Dedifferentiated amniotic fluid mesenchymal stem cell (primary cell): ENCODE data around the gene CDK14.

Experiments
- DNase-seq: peaks from one replicate; pipeline ENCODE4 v3.0.0-alpha.2; 2016; ENCODE audit errors: extremely low spot score

CDK14 gene

GRCh38 chr7:90595801-90596670 lies at the start of gene CDK14:
Gene CDK14 (plus strand): TSS chr7:90596321. CDS start chr7:90596628, 307 bp downstream.
- peak; percentile 69 for DNase-seq

GRCh38 chr7:90551036-90551435 lies 45.1 kb upstream of the CDK14 start:
- DNase-seq, result no peak

- no peak for DNase-seq
These were observed 43.6 kb upstream of the CDK14 start for GRCh38 chr7:90552521-90552920.

DNA sequence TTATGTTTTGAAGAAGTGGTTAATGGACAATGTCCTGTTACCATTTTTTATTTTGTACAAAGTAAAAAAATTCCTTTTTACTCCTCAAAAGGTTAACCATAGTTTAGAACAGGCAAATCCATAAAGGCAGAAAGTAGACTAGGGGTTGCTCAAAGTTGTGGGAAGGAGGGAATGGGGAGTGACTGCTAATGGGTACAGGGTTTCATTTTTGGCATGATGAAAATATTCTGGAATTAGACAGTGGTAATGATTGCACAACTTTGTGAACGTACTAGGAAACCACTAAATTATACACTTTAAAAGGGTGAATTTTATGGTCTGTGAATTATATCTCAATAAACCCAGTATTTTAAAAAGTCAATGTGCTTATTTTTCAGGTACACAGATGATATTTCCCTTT lies 35.4 kb upstream of the CDK14 start:
- DNase-seq, result peak; percentile 37

DNA sequence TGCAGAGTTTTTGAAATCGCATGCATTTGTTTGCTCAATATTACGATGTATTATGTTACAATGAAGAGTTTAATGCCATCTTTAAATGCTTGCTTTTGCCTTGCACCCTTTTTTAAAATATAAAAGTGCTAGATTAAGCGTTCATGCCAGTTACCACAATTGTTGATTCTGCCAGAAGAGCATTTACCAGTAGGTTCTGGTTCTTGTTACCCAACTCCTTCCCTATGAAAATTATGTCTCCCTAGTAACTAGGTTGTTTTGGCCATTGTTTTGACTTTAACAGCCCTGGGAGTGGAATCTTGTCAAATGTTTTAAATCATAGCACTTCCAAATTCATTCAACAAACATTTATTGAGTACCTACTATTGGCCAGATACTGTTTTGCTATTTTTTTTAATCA lies 32.8 kb upstream of the CDK14 start:
- no peak for DNase-seq

DNA sequence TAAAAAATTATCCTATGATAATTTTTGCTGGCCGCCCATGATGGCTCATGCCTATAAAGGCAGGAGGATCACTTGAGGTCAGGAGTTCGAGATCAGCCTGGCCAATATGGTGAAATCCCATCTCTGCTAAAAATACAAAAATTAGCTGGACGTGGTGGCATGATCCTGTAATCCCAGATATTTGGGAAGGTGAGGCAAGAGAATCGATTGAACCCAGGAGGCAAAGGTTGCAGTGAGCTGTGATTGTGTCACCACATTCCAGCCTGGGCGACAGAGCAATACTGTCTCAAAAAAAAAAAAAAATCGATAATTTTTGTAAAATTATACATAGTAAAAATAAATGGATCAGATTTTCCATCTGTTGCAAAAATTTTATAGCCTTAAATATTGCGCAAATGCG lies 31.7 kb upstream of the CDK14 start:
- DNase-seq, result no peak

DNA sequence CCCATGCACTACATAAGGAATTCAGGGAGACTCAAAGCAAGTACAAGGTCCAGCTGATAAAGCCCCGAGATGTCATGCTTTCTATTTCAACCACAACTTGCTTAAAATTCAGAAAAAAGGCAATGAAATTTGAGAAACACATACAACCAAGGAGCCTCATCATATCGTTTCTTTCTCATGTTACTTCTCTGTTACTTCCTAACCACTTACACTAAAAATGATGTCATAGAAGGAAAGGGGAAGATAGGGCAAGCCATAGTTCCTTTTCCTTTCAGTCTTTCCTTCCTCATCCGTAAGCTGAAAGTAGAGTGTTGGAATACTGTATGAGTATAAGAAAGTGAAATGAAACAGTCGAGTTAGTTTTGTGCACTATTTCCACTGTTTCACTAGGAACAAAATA lies 27.9 kb upstream of the CDK14 start:
- DNase-seq, result no peak

DNA sequence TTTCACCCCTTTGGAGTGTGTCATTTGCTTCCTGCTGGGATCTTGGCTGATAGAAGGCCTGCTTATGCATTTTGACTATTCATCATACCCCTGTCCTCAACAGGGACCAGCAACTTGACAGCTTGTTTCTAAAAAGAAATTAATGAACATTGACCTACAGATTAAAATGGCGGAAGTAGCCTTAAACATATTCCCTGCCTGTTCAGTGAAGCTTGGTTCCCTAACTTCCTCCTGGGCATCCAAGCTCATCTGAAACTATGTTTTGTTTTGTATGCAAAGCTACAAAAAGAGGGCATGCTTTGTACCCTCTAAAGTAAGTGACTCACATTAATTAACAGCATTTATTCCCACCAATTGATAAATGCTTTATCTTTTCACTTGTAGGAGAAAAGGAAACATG lies 26.8 kb upstream of the CDK14 start:
- no peak for DNase-seq

DNA sequence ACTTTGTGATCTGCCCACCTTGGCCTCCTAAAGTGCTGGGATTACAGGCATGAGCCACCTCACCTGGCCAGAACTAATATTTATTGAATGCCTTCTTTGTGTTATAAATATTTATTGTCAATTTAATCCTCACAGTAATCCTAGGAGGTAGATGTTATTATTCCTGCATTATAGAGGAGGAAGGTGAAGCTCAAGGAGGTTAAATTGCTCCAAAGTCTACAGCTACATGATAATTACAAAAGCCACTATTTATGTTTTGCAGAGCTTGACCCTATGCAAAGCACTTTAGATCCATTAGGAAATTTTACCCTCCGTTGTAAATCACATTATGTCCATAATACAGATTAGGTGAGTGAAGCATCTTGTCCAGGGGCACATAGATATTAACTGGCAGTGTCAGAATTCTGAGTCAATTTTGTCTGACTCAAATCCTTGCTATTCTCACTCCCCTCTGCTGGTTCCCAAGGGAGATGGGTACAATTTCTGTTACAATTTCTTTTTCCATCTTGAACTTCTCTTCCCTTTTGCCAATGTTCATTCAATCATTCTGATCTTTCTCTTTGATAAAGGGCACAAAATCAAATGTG lies 25.7 kb upstream of the CDK14 start:
- no peak for DNase-seq

GRCh38 chr7:90574146-90574819 lies 21.8 kb upstream of the CDK14 start:
- no peak for DNase-seq

DNA sequence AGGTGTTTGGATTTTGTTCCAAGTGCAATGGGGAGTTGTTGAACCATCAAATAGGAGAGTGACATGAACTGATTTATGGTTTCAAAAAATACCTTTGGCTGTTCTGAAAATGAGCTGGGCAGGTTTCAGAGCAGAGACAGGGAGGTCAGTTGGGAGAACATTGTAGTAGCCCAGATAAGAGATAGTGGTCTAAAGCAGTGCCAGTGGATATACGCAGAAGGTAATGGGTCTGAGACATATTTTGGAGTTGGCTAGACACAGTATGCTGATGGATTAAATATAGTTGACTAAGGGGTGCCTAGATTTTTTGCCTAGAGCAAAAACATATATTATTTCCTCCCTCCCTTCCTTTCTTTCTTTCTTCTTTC lies 21.3 kb upstream of the CDK14 start:
- DNase-seq, result no peak

DNA sequence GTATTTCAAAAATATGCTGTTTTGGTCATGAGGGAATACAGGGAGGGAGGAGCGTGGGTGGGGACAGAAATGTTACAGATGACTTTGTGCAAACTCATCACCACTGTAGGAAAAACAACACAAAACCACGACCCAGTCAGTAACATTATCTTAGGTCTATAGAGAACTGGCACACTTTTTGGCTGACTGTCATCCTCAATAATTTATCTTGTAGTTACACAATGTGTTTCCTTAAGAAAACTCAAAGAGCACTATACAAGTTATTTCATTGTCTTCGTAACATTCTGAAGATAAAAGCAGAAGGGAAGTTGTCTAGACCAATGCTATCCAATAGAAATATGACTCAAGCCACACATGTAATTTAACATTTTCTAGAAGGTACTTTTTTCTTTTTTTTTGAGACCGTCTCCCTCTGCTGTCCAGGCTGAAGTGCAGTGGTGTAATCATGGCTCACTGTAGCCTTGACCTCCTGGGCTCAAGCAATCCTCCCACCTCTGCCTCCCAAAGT lies 16.9 kb upstream of the CDK14 start:
- peak; percentile 31 for DNase-seq

- no peak for DNase-seq
These were observed 16.1 kb upstream of the CDK14 start for GRCh38 chr7:90580051-90580450.

DNA sequence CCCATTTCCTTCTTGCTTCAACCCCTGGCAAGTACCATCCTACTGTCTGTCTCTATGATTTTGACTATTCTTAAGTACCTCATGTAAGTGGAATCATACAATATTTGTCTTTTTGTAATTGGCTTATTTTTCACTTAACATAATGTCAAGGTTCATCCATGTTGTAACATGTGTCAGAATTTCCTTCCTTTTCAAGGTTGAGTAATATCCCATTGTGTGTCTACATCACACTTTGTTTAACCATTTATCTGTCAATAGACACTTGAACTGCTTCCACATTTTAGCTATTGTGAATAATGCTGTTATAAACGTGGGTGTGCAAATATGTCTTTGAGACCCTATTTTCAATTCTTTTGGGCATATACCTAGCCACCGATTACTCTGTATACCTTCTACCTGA lies 14.0 kb upstream of the CDK14 start:
- DNase-seq, result no peak

- no peak for DNase-seq
These were observed 11.7 kb upstream of the CDK14 start for GRCh38 chr7:90584378-90584777.

DNA sequence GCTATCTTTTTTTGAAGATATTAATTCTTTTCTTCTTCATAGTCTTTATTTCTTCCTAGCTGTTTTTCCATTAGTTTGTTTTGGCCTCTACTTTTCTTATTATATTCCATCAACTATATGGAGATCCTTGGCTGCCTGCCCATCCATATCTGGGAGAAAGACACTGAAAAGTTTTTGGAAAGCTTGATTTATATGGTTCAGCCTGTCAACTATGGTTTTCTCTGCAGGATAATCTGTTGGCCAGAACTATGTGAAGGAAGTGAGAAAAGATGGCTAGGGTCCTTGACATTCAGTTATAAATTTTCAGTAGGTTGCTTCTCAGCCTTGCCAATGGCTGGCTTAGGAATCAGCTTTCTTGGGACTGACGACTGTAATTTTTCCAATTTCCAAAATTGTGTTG lies 10.0 kb upstream of the CDK14 start:
- DNase-seq, result no peak

- no peak for DNase-seq
These were observed 8.4 kb upstream of the CDK14 start for GRCh38 chr7:90587766-90588165.

- no peak for DNase-seq
These were observed 4.1 kb upstream of the CDK14 start for GRCh38 chr7:90592033-90592432.

GRCh38 chr7:90593205-90593604 lies 2.9 kb upstream of the CDK14 start:
- DNase-seq, result no peak

GRCh38 chr7:90594751-90595317 lies 1.3 kb upstream of the CDK14 start:
- DNase-seq, result peak; percentile 55

- no peak for DNase-seq
These were observed 750 bp upstream of the CDK14 start for GRCh38 chr7:90595342-90595800.
